Measurements from ENCODE around the gene ZP2.

DNA sequence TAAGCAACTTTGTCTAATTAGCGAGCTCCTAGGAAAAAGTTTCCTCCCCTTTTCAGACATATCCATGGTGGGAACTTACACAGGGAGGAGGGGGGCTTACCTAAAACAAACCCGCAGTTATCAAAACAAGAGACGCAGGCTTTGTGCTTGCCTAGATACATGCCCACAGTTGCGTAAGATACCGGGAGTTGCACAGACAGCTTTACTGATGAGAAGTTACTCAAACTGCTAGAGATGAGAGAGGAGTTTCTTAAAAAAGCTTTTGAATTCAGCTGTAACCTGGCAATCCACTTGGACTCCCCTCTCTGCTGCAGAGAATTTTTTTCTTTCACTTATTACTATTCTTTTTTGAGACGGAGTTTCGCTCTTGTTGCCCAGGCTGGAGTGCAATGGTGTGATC is 6.8 kb upstream of the ZP2 start:
- TF ChIP-seq CBX2 (IDR thresholded peaks at IDR 0.05; ENCODE audit: insufficient read depth, low read length, poor library complexity, severe bottlenecking): no peak
- TF ChIP-seq EP300 (IDR thresholded peaks at IDR 0.05; ENCODE audit: low read length): no peak
- no peak for TF ChIP-seq ZNF3 (CRISPR knock-in tag; IDR thresholded peaks at IDR 0.05)
- TF ChIP-seq L3MBTL2 (IDR thresholded peaks at IDR 0.05): no peak
- TF ChIP-seq SIX5 (IDR thresholded peaks at IDR 0.05; ENCODE audit: borderline replicate concordance in 1 of 2, insufficient read depth in 1 of 2, low read depth in 1 of 2, low read length in 2 of 2): no peak
- TF ChIP-seq RCOR1 (IDR thresholded peaks at IDR 0.05; ENCODE audit: borderline replicate concordance in 1 of 2, low read depth in 2 of 2, low read length in 2 of 2): no peak
- TF ChIP-seq SP1 (CRISPR knock-in tag; IDR thresholded peaks at IDR 0.05): no peak
- no peak for TF ChIP-seq POLR2A (conservative IDR thresholded peaks at IDR 0.05)
- TF ChIP-seq, protein P1, sequence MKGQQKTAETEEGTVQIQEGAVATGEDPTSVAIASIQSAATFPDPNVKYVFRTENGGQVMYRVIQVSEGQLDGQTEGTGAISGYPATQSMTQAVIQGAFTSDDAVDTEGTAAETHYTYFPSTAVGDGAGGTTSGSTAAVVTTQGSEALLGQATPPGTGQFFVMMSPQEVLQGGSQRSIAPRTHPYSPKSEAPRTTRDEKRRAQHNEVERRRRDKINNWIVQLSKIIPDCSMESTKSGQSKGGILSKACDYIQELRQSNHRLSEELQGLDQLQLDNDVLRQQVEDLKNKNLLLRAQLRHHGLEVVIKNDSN (CRISPR knock-in tag; IDR thresholded peaks at IDR 0.05): no peak
- no peak for TF ChIP-seq ZSCAN29 (IDR thresholded peaks at IDR 0.05)
- TF ChIP-seq, protein P2, sequence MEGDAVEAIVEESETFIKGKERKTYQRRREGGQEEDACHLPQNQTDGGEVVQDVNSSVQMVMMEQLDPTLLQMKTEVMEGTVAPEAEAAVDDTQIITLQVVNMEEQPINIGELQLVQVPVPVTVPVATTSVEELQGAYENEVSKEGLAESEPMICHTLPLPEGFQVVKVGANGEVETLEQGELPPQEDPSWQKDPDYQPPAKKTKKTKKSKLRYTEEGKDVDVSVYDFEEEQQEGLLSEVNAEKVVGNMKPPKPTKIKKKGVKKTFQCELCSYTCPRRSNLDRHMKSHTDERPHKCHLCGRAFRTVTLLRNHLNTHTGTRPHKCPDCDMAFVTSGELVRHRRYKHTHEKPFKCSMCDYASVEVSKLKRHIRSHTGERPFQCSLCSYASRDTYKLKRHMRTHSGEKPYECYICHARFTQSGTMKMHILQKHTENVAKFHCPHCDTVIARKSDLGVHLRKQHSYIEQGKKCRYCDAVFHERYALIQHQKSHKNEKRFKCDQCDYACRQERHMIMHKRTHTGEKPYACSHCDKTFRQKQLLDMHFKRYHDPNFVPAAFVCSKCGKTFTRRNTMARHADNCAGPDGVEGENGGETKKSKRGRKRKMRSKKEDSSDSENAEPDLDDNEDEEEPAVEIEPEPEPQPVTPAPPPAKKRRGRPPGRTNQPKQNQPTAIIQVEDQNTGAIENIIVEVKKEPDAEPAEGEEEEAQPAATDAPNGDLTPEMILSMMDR (IDR thresholded peaks at IDR 0.05 in 2 of 3, conservative IDR thresholded peaks at IDR 0.05 in 1 of 3; ENCODE audit: insufficient read depth in 2 of 3, low read depth in 1 of 3, low read length in 3 of 3): no peak
- no peak for TF ChIP-seq YY1 (IDR thresholded peaks at IDR 0.05; ENCODE audit: borderline replicate concordance in 1 of 3, control insufficient read depth in 1 of 3, extremely low read depth in 1 of 3, insufficient read depth in 3 of 3, insufficient read length in 1 of 3, insufficient replicate concordance in 2 of 3, low read depth in 1 of 3, low read length in 2 of 3)
